ENCODE data around the gene C1QB. TPM values are rescaled to one million over a fixed set of nuclear protein-coding genes. Genes with fewer than 3 reads are reported as not detected.

C1QB gene
- not detected in 2 replicates for polyA plus RNA-seq (2012; rRNA removed)
- polyA plus RNA-seq (2012; cell fraction: cytosol; rRNA removed), result not detected in 2 replicates
- not detected in 2 replicates for polyA plus RNA-seq (2012; cell fraction: nucleus; rRNA removed)

DNA sequence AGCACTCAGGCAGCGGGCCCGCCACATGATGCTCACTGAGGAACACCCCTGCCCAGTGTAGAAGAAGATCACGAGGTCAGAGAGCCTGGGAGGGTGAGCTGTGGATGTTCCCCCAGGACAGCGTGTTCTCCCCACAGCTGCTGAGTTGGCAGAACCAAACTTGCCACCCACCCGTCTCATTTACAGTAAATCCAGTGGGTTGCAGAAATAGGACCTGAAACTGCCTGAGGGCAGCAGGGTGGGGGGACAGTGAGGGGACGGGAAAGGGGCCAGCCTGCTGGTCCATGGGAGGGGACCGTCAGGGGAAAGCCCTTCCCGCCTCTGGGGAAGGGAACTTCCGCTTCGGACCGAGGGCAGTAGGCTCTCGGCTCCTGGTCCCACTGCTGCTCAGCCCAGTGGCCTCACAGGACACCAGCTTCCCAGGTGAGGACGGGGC lies at the start of gene C1QB:
C1QB (plus strand) TSS at position 356 of the 436 bp plus-strand sequence. CDS start 6,227 bp downstream, outside the sequence.
- no peak within 1 kb of the TSS for H3K4me3 ChIP-seq (ENCODE audit: low read depth in 2 of 2, low read length in 1 of 2)
- DNase-seq, result no peak
- H3K36me3 ChIP-seq (replicated peaks in 1 of 2; ENCODE audit: control insufficient read depth in 1 of 2, insufficient read depth in 2 of 2, low read length in 1 of 2), result no peaks in the 10 kb centered on the region
- POLR2A ChIA-PET, result no interaction called here
- WGBS (ENCODE audit: low lambda C conversion rate), result 73% methylated on average over 11 of the region's 13 CpGs
- H3K27me3 ChIP-seq (ENCODE audit: insufficient read depth), result peaks cover 21% of the 10 kb centered on the region
- H3K9me2 ChIP-seq, result no peaks in the 10 kb centered on the region
- TF ChIP-seq FOSL2 (IDR thresholded peaks at IDR 0.05; ENCODE audit: borderline replicate concordance, low read depth), result no peak
- no peak for TF ChIP-seq USF2 (IDR thresholded peaks at IDR 0.05; ENCODE audit: borderline replicate concordance, low read depth, low read length)
- no peak for TF ChIP-seq TAF1 (IDR thresholded peaks at IDR 0.05; ENCODE audit: borderline replicate concordance, low read depth, low read length)
- TF ChIP-seq RFX5 (IDR thresholded peaks at IDR 0.05; ENCODE audit: low read length), result no peak
- no peak for TF ChIP-seq TEAD4 (IDR thresholded peaks at IDR 0.05; ENCODE audit: borderline replicate concordance, insufficient read depth)
- TF ChIP-seq CHD2 (IDR thresholded peaks at IDR 0.05; ENCODE audit: low read length, partially characterized antibody), result no peak
- TF ChIP-seq EP300 (IDR thresholded peaks at IDR 0.05; ENCODE audit: borderline replicate concordance in 1 of 2, low read depth in 1 of 2, low read length in 1 of 2), result no peak
- TF ChIP-seq POLR2AphosphoS5 (IDR thresholded peaks at IDR 0.05; ENCODE audit: low read depth, low read length), result no peak
- H2AFZ ChIP-seq (ENCODE audit: low read depth), result no peak within 1 kb of the TSS
- H3F3A ChIP-seq (replicated peaks; ENCODE audit: insufficient read depth), result no peaks in the 10 kb centered on the region
- H3K9ac ChIP-seq, result no peak within 1 kb of the TSS
- no peaks in the 10 kb centered on the region for H3K9me3 ChIP-seq
- H3K79me2 ChIP-seq (ENCODE audit: insufficient read depth), result no peaks in the 10 kb centered on the region
- CTCF ChIA-PET, result interaction anchor here (0.6 to 4.1 kb wide), 5 partner anchors 9 to 273 kb away, joined by 4 to 19 read pairs (median 5); partner anchors contain the start of gene C1QC
- no peaks in the 10 kb centered on the region for H4K20me1 ChIP-seq (ENCODE audit: insufficient read depth)
- no peak within 1 kb of the TSS for H3K4me2 ChIP-seq
- H3K4me1 ChIP-seq (ENCODE audit: control insufficient read depth in 1 of 2, insufficient read depth in 2 of 2, low read depth in 1 of 2, low read length in 1 of 2), result peaks cover 0 to 10% of the 10 kb centered on the region in 2 experiments; a peak in 1 of 4 replicates
- no peak within 1 kb of the TSS for H3K27ac ChIP-seq (ENCODE audit: low read depth in 2 of 2, low read length in 1 of 2)

GRCh38 chr1:22606161-22606560 lies 46.9 kb upstream of the C1QB start:
- WGBS (ENCODE audit: low lambda C conversion rate), result 52% methylated on average over 4 of the region's 4 CpGs
- no peaks in the 10 kb centered on the region for H3K9me2 ChIP-seq
- no peak overlapping the region for H3K27ac ChIP-seq (ENCODE audit: low read depth in 2 of 2, low read length in 1 of 2)
- CTCF ChIA-PET, result interaction anchor here (0.6 to 1.0 kb wide), 2 partner anchors 189 to 207 kb away, joined by 3 read pairs; no protein-coding TSS in a partner anchor
- H3K4me2 ChIP-seq, result no peak overlapping the region
- H3K27me3 ChIP-seq (ENCODE audit: insufficient read depth), result no peaks in the 10 kb centered on the region
- H3K4me1 ChIP-seq (ENCODE audit: control insufficient read depth in 1 of 2, insufficient read depth in 2 of 2, low read depth in 1 of 2, low read length in 1 of 2), result no peaks in the 10 kb centered on the region
- no peak for TF ChIP-seq MAX (IDR thresholded peaks at IDR 0.05; ENCODE audit: low read depth)
- TF ChIP-seq YY1 (IDR thresholded peaks at IDR 0.05; ENCODE audit: low read depth), result no peak
- TF ChIP-seq, protein P1, sequence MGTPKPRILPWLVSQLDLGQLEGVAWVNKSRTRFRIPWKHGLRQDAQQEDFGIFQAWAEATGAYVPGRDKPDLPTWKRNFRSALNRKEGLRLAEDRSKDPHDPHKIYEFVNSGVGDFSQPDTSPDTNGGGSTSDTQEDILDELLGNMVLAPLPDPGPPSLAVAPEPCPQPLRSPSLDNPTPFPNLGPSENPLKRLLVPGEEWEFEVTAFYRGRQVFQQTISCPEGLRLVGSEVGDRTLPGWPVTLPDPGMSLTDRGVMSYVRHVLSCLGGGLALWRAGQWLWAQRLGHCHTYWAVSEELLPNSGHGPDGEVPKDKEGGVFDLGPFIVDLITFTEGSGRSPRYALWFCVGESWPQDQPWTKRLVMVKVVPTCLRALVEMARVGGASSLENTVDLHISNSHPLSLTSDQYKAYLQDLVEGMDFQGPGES (IDR thresholded peaks at IDR 0.05; ENCODE audit: low read depth, low read length), result no peak
- TF ChIP-seq FOXJ3 (CRISPR knock-in tag; IDR thresholded peaks at IDR 0.05), result no peak
- no peak for TF ChIP-seq NRF1 (IDR thresholded peaks at IDR 0.05; ENCODE audit: low read depth, low read length)
- no peak for TF ChIP-seq TCF12 (IDR thresholded peaks at IDR 0.05)
- TF ChIP-seq SMC3 (IDR thresholded peaks at IDR 0.05; ENCODE audit: low read depth, low read length), result no peak
- no peaks in the 10 kb centered on the region for H3K79me2 ChIP-seq (ENCODE audit: insufficient read depth)
- H3K9me3 ChIP-seq, result no peaks in the 10 kb centered on the region
- DNase-seq, result no peak
- H3K4me3 ChIP-seq (ENCODE audit: low read depth in 2 of 2, low read length in 1 of 2), result no peak overlapping the region
- no peaks in the 10 kb centered on the region for H3F3A ChIP-seq (replicated peaks; ENCODE audit: insufficient read depth)
- H3K9ac ChIP-seq, result no peak overlapping the region
- H2AFZ ChIP-seq (ENCODE audit: low read depth), result no peak overlapping the region
- H3K36me3 ChIP-seq (replicated peaks in 1 of 2; ENCODE audit: control insufficient read depth in 1 of 2, insufficient read depth in 2 of 2, low read length in 1 of 2), result no peaks in the 10 kb centered on the region
- POLR2A ChIA-PET, result no interaction called here
- H4K20me1 ChIP-seq (ENCODE audit: insufficient read depth), result no peaks in the 10 kb centered on the region

Measured in SK-N-SH (cell line).